Posterior vena cava (tissue), 2 donors: Measurements from ENCODE around the gene ITGA1. TPM values are rescaled to one million over a fixed set of nuclear protein-coding genes. Genes with fewer than 3 reads are reported as not detected.

ENCODE experiments used
- DNase-seq: peaks from one replicate; pipeline ENCODE4 v3.0.0-alpha.2; 2020; ENCODE audit warnings: low spot score
- intact Hi-C, 2 donors: fragments of 100-400 bp; cut with DNase I; formaldehyde crosslinking; loops; one replicate each; pipeline versions ENCODE4 v1.14.1 to v1.14.2; 2022 to 2023
- total RNA-seq, 2 donors: library from RNA; stranded (reverse); fragmentation: NEBNext Ultra II Directional; extraction: Animal tissue kit (Norgen Biotek cat#: 25700); gene quantifications; one replicate each; pipeline ENCODE4 v1.2.1, GENCODE V29; 2021
- donor health status: DM: yes; HTN: yes; CAD: no.
- donor health status: DM: yes; HTN: yes; CAD: no.

Gene ITGA1
- total RNA-seq, 2 donors from 2014 or later: 134 to 213 TPM

DNA sequence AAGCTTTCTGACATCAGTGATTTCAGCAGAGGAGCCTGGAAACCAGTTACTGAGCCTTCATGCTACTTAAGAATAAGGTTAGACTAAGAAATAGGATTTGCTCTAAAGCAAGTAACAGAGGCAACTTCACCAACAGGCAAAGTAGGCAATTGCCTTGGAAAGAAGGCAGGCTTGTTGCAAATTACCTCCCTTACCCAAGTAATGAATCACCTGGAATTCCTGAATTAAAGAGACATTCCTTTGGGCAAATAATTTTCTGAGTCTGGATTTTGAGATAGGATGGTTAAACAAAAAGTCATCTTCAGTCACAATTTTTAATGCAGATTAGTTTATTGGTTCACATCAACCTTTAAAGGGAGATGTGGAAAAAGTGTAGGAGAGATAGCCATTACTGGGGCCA is 92.8 kb downstream of the ITGA1 start:
- intact Hi-C loops: no loop called here
- no peak for DNase-seq

DNA sequence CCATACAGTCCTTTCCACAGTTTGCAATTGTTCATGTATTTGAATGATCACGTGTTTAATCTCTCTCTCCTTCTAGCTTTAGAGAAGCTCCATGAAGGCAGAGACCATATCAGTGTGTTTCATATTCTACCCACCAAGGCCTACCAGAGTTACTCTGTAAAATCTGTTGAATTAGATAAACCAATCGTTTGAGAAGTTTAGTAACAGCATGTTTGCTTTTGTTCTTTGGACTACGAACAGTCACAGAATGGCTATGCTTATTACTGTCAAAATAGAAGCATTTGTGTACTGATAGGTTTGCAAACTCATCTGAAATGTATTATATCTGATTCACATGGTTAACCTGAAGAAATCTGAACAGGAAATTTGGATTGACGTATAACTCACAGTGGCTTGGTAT is 93.8 kb downstream of the ITGA1 start:
- no peak for DNase-seq
- intact Hi-C loops: no loop called here

DNA sequence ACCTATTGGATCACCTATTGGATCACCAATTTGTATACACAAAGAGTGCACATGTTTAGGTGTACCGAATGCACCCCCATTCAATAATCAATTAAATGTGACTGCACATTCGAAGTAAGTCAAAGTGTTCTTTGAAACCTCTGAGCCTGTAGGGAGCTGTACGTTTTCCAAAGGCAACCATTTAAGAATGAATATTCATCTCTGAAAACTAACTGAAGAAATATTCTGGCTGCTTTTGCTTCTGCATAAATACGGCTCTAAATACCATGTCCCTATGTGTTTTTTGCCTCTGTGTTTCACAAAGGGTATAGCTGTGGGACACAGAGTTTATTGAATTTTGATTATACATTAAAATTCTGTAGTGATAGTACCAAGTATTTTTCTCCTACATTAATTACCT is 95.4 kb downstream of the ITGA1 start:
- DNase-seq: no peak
- intact Hi-C loops: no loop called here

DNA sequence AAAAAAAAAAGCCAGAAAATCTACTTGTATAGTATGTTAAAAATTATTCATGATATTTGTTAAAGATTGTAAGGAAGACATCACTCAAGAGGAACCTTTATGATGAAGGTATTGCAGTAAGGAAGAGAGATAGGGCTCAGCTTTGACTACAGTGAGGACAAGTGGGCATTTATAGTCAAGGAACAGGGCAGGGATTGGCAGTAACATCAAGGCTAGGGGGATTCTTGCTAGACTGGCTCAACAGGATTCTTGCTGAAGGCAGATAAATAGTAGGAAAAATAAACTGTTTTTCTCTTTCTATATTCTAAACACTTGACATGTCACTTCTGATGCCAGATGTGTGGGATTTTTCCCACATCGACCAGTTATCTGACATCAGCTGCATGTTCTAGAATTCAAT is 96.7 kb downstream of the ITGA1 start:
- intact Hi-C loops: no loop called here
- DNase-seq: no peak

DNA sequence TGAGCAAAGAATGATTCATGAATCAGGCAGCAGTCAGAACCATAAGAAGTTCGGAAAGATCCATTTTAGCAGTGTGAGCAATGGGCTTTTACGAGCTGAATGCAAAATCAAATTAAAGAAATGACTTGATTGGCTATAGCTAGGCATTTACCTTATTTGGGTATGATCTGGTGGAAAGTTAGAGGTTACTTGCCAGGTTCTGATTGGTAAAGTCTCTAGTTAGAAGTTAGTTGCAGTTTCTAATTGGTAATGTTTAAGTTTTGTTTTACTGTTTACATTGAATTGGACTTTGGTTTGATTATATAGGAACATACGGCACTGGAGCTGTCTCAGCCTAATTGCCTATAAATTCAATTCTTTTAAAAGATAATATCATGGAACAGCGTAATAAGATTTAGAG is 97.9 kb downstream of the ITGA1 start:
- no peak for DNase-seq
- intact Hi-C loops: no loop called here

DNA sequence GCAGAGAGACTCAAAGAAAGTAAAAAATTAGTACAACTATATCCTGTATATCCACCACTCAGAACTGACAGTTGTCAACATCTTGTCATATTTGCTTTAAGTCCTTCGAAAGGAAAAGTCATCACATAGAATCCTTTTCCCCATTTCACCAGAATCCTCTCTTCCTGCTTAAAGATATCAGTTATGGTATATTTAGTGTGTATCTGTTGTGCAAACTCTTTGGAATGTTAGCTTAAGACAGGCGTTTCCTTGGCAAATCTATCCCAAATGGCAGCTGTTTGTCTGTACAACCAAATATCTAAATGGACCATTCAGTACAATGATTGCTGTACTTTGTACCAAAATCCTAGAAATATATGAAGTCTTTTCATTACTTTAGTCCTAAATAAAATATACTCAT is 98.5 kb downstream of the ITGA1 start:
- DNase-seq: no peak
- intact Hi-C loops: no loop called here

DNA sequence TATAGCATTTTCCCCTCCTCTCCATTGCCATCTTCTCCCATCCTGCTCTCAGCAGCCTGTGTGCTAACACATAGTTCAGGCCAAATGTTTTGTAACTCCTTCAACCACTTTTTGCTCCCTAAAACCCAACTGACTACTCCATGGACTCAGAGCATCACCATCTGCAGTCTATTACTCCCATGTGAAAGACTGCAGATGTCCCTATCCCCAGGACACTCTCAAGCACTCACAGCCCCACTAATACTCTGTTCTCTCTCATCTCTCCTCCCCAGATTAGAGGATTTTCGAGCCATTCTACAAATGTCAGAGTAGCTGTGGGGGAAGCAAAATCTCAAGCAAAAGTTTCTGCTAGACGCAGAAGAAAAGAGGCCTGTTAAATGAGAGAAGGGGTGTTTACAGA is 99.3 kb downstream of the ITGA1 start:
- DNase-seq: no peak

DNA sequence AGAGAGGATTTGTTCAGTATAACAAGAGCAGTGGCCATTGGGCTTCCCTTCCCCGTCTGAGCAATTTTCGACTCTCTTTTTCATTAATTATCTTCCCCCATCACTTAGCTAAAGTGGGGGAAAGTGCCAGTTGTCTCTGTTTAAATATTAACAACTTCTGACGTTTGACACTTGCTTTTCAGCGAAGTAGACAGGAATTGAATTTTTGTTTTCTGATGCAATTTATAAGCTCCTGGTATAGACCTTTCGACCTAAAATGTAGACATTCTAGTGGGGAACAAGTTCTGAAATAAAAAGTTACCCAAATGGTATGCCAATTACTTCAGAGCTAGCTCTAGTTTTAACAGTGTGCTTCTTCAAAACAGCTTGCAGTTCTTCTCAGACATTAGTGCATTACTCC is 100.6 kb downstream of the ITGA1 start:
- intact Hi-C loops: no loop called here
- DNase-seq: no peak

More for the DNA sequence above, 99.3 kb downstream of the ITGA1 start:
- intact Hi-C loops: no loop called here

DNA sequence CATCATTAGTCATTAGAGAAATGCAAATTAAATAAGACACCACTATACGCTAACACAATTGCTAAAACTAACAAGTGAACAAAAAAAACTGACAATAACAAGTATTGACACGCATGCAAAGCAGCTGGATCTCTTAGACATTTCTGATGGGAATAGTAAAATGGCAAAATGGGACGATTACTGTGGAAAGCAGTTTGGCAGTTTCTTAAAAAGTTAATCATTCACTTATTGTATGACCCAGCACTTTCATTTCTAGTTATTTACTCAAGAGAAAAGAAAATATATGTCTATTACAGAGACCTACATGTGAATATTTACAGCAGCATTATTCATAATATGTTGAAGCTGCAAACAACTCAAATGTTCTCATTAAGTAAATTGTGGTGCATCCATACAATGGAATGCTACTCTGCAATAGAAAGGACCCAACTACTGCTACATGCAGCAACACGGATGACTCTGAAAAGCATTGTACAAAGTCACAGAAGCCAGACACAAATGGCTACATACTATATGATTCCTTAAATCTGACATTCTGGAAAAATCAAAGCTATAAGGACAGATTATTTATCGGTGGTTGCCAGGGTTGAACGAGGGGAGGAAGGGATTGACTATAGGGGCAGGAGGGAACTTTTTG is 104.6 kb downstream of the ITGA1 start:
- intact Hi-C loops: no loop called here
- no peak for DNase-seq

DNA sequence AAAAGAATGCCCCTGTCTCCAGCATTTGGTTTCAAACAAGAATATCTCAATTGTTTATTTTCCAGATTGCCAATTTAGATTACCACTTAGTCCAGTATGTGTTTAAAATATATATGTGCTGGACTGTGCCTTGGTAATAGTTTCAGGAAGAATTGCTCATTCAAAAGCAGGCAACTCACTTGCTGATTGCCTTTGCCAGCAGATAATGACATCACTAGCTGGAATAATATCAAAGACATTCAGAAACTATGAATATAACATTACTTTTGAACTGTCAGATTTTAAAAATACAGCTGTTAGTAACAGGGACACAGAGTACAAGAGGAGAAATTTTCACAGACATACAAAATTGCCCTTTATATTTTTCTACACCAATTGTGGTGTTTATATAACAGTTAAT is 105.4 kb downstream of the ITGA1 start:
- DNase-seq: no peak
- intact Hi-C loops: no loop called here

DNA sequence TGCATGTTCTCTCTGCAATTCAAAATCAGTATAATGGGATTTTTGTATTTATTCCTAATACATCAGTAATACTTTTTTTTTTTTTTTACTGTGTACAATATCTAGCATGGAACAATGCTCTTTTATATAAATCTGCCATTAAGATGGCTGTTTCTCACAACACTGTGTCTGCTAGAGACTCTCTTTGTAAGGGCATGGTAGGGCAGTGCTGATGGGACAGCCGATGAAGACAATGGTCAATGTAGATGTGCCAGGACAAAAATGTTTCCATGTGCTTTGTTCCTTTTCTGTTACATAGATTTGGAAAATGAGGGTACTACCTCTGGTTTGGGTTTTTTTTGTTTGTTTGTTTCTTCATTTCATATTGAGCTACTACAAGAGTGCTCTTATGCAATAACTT is 106.1 kb downstream of the ITGA1 start:
- no peak for DNase-seq
- intact Hi-C loops: no loop called here

DNA sequence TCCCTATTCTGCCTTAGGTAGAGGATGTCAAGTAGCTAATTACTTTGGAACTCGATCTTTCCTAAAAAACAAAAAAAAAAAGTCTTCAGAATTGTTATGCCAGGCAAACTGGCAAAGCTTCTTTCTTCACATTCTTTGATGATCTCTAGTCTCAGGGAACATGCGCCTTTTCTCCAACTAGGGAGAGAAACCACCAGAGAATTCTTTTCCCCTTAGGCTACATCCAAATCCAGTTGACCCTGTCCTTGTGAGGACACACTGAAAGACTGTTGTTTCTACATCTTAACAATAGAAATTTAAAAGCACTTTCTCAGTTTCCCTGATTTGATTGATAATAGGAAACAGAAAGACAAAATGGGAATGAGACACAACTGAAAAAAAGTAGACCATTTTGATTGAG is 106.7 kb downstream of the ITGA1 start:
- intact Hi-C loops: no loop called here
- DNase-seq: no peak

DNA sequence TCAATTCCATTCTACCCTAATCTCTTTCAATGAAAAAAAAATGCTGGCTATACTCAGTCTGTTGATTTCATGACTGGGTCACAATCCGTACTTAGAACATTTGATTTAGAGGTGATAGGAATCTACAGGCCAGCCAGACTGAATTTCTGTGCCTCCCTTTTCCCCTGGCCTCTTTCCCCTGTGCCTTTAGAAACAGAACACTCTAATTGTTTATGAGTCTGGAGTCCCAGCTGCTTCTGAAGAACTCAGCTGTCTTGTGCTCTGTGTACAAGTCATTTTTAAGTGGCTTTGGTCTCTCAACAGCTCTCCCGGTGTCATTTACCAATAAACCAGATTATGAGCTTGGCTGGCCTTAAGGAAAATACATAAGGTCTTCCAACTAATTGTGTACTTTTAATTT is 107.4 kb downstream of the ITGA1 start:
- DNase-seq: no peak
- intact Hi-C loops: loop anchor here in 1 of 2 donors (5.0 kb wide), 1 partner anchor 58 kb away; no protein-coding TSS in a partner anchor

DNA sequence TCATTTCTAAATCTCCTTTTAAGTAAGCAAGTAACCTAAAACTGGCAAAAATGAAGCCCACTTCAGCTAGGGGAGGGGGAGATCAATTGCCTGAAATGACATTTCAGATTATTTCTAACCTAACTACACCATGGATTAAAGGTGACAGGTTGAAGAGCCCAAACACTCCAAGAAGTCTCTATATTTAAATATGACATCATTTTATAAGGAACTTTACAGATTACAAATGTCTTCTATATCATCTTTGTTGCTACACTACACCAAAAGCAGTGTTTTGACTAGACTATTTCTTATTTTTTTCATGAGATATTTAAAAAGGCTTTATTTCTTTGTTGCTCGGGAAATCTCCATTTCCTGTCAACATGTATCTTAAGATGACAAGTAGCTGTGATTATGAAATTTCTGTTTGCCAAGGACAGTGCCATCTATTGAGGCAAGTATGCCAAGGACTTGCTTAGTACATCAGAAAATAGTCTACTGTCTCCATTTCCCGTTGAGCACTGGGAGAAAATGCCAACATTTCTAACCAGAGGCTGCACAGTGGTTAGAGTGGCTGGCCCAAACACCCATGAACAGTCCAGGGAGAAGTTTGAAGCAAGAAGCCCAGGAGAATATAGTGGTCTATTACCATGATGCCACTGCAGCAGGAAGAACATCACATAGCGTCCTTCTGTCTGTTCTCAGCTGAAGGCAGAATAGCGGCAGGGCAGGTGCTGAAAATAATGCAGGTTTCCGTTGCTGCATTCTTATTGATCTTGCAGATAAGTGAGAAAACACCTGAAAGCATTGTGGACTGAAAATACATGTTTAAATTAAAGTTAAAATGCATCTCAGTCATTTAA is 108.1 kb downstream of the ITGA1 start:
- DNase-seq: no peak
- intact Hi-C loops: loop anchor here in 1 of 2 donors (5.0 kb wide), 1 partner anchor 58 kb away; no protein-coding TSS in a partner anchor

DNA sequence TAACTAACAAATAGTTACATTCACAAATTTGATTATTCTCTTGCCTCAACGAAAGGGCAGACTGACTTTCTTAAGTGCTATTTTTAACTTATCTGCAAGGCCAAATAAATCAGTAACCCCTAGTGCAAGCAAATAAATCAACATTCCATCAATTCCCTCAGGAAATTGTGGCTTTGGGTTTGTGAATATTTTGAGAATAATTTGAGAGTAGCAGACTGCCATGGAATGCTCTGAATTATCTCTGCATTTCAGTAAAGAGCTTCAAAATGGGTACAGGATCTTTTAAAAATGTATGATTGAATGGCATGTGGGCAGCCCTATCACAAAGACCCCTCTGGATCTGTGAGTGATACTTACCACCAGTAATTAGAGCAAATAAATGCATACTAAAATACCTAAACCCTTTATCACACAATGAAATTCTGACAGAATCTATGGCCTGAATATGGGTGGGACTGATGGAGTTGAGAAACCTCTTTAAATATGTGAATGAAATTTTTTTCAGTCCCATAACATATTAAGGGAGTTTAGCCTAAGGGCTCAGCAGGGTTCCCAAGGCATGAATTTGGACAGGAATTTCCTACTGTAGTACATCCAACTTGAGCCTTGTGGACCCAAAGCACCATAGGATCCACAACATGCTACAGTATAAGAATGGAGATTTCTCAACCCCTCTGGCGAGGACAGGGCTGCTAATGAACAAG is 109.0 kb downstream of the ITGA1 start:
- DNase-seq: no peak
- intact Hi-C loops: loop anchor here in 1 of 2 donors (5.0 kb wide), 1 partner anchor 59 kb away; no protein-coding TSS in a partner anchor

DNA sequence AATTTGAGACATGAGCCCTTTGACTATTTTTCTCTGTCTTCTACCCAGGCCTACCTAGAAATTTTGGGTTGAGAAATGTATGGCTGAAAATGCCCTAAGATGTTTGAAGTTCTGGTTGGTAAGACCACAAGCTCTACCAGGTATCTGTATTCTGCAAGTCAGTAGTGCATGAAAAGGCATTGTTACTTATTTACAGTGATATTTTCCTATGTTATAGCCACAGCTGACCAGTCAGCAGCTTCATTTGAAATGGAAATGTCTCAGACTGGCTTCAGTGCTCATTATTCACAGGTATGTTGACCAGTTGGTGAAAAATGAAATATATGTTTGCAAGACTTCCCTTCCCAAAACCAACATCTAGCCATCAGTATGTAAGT is 109.5 kb downstream of the ITGA1 start:
- intact Hi-C loops: loop anchor here in 1 of 2 donors (5.0 kb wide), 1 partner anchor 60 kb away; no protein-coding TSS in a partner anchor
- no peak for DNase-seq

DNA sequence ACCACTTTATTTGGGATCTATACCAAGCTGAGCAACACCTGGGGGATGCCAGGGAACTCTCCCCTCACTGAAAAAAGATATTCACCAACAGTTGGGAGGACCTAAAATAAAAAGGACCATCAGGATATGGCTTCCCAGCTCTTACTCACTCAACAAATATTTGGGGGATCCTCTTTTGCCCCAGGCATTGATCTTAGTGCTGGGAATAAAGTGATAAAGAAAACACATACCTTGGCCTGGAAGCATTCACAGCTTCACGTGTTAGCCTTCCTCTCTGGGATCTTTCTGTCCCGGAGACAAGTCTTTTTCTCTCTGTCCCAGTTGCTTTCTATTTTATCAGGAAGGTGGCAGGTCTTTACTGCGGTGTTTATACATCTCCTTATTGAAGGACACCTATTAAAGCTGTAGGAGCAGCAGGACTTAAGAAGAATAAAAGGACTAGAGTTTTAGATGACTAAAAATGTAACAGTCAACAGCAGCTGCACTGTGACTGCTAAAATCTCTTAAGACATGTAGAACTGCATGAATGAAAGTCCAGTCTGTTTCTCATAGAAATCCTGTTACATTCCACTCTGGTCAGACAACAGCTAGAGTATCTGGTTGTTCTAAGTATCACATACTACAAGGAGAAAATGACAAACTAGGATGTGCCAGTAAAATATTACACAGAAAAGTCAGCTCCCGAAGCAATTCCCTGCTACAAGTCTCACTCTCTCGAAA is 111.4 kb downstream of the ITGA1 start:
- intact Hi-C loops: loop anchor here in 1 of 2 donors (5.0 kb wide), 1 partner anchor 62 kb away; no protein-coding TSS in a partner anchor

DNA sequence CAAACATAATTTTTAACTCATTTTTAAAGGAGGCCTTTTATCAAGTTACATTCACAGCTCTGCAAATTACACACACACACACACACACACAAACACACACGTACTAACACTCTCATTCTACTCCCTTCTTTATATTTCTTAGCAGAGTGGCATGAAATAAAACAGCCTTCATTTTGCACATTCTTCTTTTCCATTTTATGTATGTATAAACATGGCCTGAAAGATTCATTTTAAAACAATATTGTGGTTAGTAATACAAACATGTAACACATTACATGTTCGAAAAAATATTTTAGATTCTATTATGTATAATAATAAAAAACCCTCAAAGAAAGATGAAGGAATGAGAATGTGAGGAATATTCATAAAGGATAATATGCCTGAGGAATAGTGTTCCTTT is 115.4 kb downstream of the ITGA1 start:
- no peak for DNase-seq
- intact Hi-C loops: no loop called here

More for the DNA sequence above, 111.4 kb downstream of the ITGA1 start:
- no peak for DNase-seq

DNA sequence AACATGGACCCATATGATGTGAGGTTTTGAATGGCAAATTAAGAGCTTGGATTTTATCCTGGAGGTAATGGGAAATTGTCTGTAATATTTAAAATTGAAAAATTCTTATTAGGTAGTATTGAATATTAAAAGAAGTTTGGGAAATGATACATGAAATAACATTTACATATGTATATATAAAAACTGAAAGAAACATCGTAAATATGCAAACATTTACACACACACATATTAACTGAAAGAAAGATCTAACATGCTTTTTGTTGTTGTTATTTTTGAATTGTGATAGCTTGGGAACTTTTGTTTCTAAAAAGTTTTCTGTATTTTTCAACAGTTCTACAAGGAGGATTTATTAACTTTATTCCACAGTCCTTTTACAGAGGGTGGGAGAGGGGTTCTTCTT is 118.6 kb downstream of the ITGA1 start:
- DNase-seq: no peak
- intact Hi-C loops: no loop called here
